Stomach (tissue), 9 donors: Measurements from ENCODE around the gene NPFF. TPM values are rescaled to one million over a fixed set of nuclear protein-coding genes. Genes with fewer than 3 reads are reported as not detected.

Experiments used
- DNase-seq, 2 donors: peaks; one replicate each; pipeline versions ENCODE4 v3.0.0 to v3.0.0-alpha.2; 2013 to 2019
- H3K27ac ChIP-seq, 5 donors: fragments of 200-600 bp in 4 of 5; sonication (generic) in 4 of 5; one replicate each; pipeline ENCODE4 v1.5.1; 2013 to 2019; ENCODE audit warnings: mild to moderate bottlenecking in 1 of 5, moderate library complexity in 1 of 5
- H3K27me3 ChIP-seq, 3 donors: fragments of 200-600 bp; sonication (generic); one replicate each; pipeline ENCODE4 v1.5.1; 2017 to 2019; ENCODE audit warnings: mixed run types in 1 of 3
- H3K36me3 ChIP-seq, 4 donors: fragments of 200-600 bp; sonication (generic); 1 replicate in 3 of 4; 2 replicates in 1 of 4; pipeline ENCODE4 v1.5.1; 2016 to 2019
- H3K4me1 ChIP-seq, 4 donors: fragments of 200-600 bp; sonication (generic); one replicate each; pipeline ENCODE4 v1.5.1; 2016 to 2019
- H3K4me3 ChIP-seq, 4 donors: fragments of 200-600 bp; sonication (generic) in 3 of 4; one replicate each; pipeline ENCODE4 v1.5.1; 2016 to 2019; ENCODE audit warnings: mild to moderate bottlenecking in 1 of 4
- H3K9me3 ChIP-seq, 4 donors: fragments of 200-600 bp; sonication (generic); one replicate each; pipeline ENCODE4 v1.5.1; 2016 to 2019
- EP300 ChIP-seq: sonication (generic); formaldehyde crosslinking; IDR thresholded peaks from one replicate; pipeline ENCODE4 v1.6.1; 2017; ENCODE audit warnings: antibody characterized with exemption
- POLR2A ChIP-seq, 4 donors: fragments of 450-650 bp; IDR thresholded peaks; one replicate each; pipeline ENCODE4 v1.6.1; 2016; ENCODE audit warnings: antibody characterized with exemption in 4 of 4, control low read depth in 2 of 4, mild to moderate bottlenecking in 1 of 4, moderate library complexity in 1 of 4
- POLR2AphosphoS5 ChIP-seq, 3 donors: sonication (generic); formaldehyde crosslinking; IDR thresholded peaks; one replicate each; pipeline ENCODE4 v1.6.1; 2016; ENCODE audit warnings: antibody characterized with exemption in 3 of 3
- WGBS, 5 donors: extraction: QIAGEN DNeasy Blood & Tissue Kit in 3 of 5; methylation state at CpG; one replicate each; pipeline versions ENCODE4 v1.1.5 to v1.1.7; 2013 to 2018; 5-methylcytosine and 5-hydroxymethylcytosine counted together
- intact Hi-C: fragments of 100-400 bp; cut with DNase I; formaldehyde crosslinking; loops from one replicate; pipeline ENCODE4 v1.15.1; 2023; ENCODE audit warnings: low total_unique reads
- polyA plus RNA-seq, 3 donors: library from polyadenylated mRNA; stranded (reverse); fragments of 200-250 nt; gene quantifications; one replicate each; pipeline ENCODE4 v1.2.3, GENCODE V29; 2013
- total RNA-seq, 5 donors: library from RNA; depleted of rRNA; stranded (reverse); fragments of >200 nt; gene quantifications; one replicate each; pipeline versions ENCODE4 v1.1.0 to v1.2.3, GENCODE V29; 2014 to 2016
- TF ChIP-seq, protein P1 (sequence below), 7 experiments: fragments of 450-650 bp in 4 of 7; fragments of 200-600 bp in 3 of 7; sonication (generic) in 3 of 7; IDR thresholded peaks; one replicate each; pipeline ENCODE4 v1.5.1; 2016 to 2019; ENCODE audit warnings: antibody characterized with exemption in 7 of 7, control low read depth in 2 of 7, mild to moderate bottlenecking in 1 of 7
- donor health status: healthy with polysubstance abuse.
- donor health status: Bipolar disorder and iron deficiency.
- donor health status: healthy.

Gene NPFF
- total and polyA plus RNA-seq, 8 donors = not detected

DNA sequence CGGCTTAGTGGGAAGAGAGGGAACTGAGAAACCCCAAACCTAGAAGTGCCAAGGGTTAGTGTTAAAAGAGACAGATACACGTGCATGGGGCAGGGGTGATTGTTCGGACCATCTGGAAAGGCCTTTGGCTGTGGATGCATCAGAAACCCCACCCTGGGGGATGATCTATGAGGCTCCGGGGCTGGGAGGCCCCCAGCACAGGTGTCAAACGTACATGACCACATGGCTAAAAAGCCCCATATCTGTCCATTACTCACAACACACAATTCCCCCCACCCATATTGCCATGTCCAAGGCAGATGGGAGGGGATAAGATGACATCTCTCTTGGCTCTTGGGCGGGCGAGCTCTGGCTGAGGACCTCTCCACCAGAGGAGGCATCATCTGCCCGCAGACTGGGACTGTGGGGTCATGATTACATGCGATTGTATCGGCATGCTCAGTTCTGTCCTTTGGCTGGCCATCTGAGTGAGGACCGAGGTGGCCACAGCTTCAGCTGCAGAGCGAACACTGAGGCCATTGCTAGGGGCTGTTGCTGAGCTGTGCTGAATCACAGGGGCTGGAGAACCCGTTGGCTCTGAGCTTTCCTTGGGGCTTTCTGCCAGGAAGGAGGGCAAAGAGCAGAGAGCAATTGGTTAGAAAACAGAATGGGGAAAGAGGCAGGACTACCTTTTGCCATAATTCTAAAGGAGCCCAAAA lies 9.6 kb upstream of the NPFF start:
- H3K4me3 ChIP-seq = no peak overlapping the region
- no peaks in the 10 kb centered on the region for H3K9me3 ChIP-seq
- no peaks in the 10 kb centered on the region for H3K4me1 ChIP-seq
- H3K27me3 ChIP-seq = no peaks in the 10 kb centered on the region
- no peak overlapping the region for H3K27ac ChIP-seq
- TF ChIP-seq, protein P1, sequence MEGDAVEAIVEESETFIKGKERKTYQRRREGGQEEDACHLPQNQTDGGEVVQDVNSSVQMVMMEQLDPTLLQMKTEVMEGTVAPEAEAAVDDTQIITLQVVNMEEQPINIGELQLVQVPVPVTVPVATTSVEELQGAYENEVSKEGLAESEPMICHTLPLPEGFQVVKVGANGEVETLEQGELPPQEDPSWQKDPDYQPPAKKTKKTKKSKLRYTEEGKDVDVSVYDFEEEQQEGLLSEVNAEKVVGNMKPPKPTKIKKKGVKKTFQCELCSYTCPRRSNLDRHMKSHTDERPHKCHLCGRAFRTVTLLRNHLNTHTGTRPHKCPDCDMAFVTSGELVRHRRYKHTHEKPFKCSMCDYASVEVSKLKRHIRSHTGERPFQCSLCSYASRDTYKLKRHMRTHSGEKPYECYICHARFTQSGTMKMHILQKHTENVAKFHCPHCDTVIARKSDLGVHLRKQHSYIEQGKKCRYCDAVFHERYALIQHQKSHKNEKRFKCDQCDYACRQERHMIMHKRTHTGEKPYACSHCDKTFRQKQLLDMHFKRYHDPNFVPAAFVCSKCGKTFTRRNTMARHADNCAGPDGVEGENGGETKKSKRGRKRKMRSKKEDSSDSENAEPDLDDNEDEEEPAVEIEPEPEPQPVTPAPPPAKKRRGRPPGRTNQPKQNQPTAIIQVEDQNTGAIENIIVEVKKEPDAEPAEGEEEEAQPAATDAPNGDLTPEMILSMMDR (IDR thresholded peaks at IDR 0.05) = no peak
- TF ChIP-seq POLR2A (IDR thresholded peaks at IDR 0.05) = no peak
- no peak for TF ChIP-seq POLR2AphosphoS5 (IDR thresholded peaks at IDR 0.05)
- TF ChIP-seq EP300 = no peak
- peaks cover 74 to 100% (median 100%) of the 10 kb centered on the region in 4 donors for H3K36me3 ChIP-seq
- intact Hi-C loops = loop anchor here (10.0 kb wide), 1 partner anchor 52 kb away; no protein-coding TSS in a partner anchor
- 80 to 88% (median 81%) methylated on average over 11 to 13 of the region's 13 CpGs for WGBS, 5 donors
- no peak for DNase-seq

- intact Hi-C loops = loop anchor here (10.0 kb wide), 1 partner anchor 50 kb away; no protein-coding TSS in a partner anchor
- Histone ChIP-seq H3K4me1 (no peaks in the 10 kb centered on the region), H3K9me3 (no peaks in the 10 kb centered on the region), H3K27ac (no peak overlapping the region), H3K36me3 (peaks cover 64 to 100% (median 100%) of the 10 kb centered on the region in 4 donors), H3K27me3 (no peaks in the 10 kb centered on the region), H3K4me3 (no peak overlapping the region)
- TF ChIP-seq, protein P1 (IDR thresholded peaks at IDR 0.05) = no peak
- TF ChIP-seq POLR2AphosphoS5 (IDR thresholded peaks at IDR 0.05) = no peak
- TF ChIP-seq POLR2A (IDR thresholded peaks at IDR 0.05) = no peak
- no peak for TF ChIP-seq EP300
- WGBS, 5 donors = 63 to 85% (median 69%) methylated on average over 2 of the region's 2 CpGs
- no peak for DNase-seq
Measured at GRCh38 chr12:53515291-53515680, 8.0 kb upstream of the NPFF start.

DNA sequence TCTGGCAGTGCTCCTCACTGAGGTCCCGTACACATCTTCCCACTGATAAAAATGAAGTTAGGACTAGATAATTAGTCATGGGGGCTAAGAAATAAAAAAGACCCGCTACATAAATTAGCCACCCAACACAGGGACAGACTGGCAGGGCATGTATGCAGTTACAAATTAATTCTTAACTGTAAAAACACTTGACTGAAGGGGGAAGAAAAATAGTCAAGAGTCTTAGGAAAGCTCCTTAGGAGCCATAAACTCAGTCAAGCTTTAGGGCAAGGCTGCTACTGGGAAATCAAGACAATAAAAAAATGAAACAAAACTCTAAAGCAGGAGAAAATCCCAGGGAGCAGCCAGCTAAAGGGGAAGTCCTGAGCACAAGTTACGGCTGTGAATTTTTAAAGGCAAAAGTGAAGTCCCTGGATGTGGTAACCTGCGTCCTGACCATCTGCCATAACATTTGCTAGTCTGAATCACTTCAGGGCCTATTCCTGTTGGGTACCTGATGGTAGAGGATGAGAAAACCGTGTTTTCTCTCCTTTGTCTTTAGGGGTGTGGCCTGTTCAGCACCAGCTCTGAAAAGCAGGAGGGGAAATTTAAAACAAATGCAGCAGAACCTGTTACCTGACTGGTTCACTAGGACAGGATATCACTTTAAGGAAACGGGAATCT lies 7.5 kb upstream of the NPFF start:
- peaks cover 60 to 100% (median 100%) of the 10 kb centered on the region in 4 donors for H3K36me3 ChIP-seq
- TF ChIP-seq EP300 (no peak), POLR2A (IDR thresholded peaks at IDR 0.05) (no peak), POLR2AphosphoS5 (IDR thresholded peaks at IDR 0.05) (no peak)
- TF ChIP-seq, protein P1 (IDR thresholded peaks at IDR 0.05) = no peak
- no peaks in the 10 kb centered on the region for H3K27me3 ChIP-seq
- DNase-seq = no peak
- H3K4me3 ChIP-seq = no peak overlapping the region
- H3K4me1 ChIP-seq = no peaks in the 10 kb centered on the region
- H3K27ac ChIP-seq = no peak overlapping the region
- intact Hi-C loops = loop anchor here (10.0 kb wide), 1 partner anchor 50 kb away; no protein-coding TSS in a partner anchor
- 66 to 79% (median 71%) methylated on average over 6 of the region's 6 CpGs for WGBS, 5 donors
- no peaks in the 10 kb centered on the region for H3K9me3 ChIP-seq

DNA sequence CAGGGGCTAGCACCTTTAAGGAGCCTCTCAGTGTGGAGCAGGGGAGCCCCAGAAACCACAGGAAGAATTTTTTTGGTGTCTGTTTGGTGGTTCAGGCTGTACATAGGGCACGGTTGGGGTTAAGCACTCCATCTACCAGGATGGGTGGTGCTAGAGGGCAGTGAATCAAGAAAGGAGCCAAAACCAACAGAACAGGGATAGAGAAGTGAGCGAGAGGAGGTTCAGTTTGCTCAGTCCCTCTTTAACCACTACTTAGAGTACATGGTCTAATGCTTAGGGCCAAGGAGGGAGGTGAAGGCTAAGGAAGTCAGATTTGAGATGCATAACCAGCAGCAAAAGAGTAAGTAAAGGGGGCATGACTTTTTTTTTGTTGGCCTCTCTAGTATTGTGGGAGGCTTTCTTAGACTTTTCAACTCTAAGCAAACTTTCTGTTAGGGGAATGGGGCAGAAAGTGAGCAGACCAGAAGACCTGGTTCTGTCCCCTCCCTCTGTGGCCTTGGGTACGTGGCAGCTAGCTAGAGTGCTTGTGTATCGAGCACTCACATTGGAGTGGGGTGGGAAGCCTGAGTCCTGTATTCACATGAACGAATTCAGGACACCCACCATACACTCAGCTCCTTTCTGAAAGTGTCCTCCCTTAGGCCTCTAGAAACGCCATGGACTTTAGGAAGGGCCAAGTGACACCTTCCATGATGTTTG lies 6.6 kb upstream of the NPFF start:
- intact Hi-C loops = loop anchor here (10.0 kb wide), 1 partner anchor 49 kb away; no protein-coding TSS in a partner anchor
- DNase-seq = no peak
- no peaks in the 10 kb centered on the region for H3K27me3 ChIP-seq
- WGBS, 5 donors = 42 to 67% (median 54%) methylated on average over 5 to 6 of the region's 6 CpGs
- TF ChIP-seq, protein P1 (IDR thresholded peaks at IDR 0.05) = no peak
- TF ChIP-seq POLR2A (IDR thresholded peaks at IDR 0.05) (no peak), EP300 (no peak), POLR2AphosphoS5 (IDR thresholded peaks at IDR 0.05) (no peak)
- H3K9me3 ChIP-seq = no peaks in the 10 kb centered on the region
- H3K4me1 ChIP-seq = peaks cover 0 to 2% (median under 1%) of the 10 kb centered on the region in 4 donors
- H3K4me3 ChIP-seq = no peak overlapping the region
- H3K36me3 ChIP-seq = peaks cover 52 to 94% (median 92%) of the 10 kb centered on the region in 4 donors
- peak overlapping the region in 1 of 5 donors; percentile 4 for H3K27ac ChIP-seq
